DMS 273 treated with DMSO at 0.1 percent for 48 hours (cell line): Measurements from ENCODE around the gene TXNDC17.
"Not testable (repeated sequence)": the region's sequence is repeated elsewhere in the genome, so short reads cannot be mapped to it uniquely, and the experiment has no call there.

Experiments
- DNase-seq: peaks from one replicate; lab custom pipeline; 2025; lab: John Stamatoyannopoulos, UW

The TXNDC17 gene

GRCh38 chr17:6661464-6661848 is 20.6 kb downstream of the TXNDC17 start:
- DNase-seq = no peak

GRCh38 chr17:6663200-6663599 is 22.3 kb downstream of the TXNDC17 start:
- not testable (repeated sequence) for DNase-seq

GRCh38 chr17:6666077-6666521 is 25.2 kb downstream of the TXNDC17 start:
- no peak for DNase-seq

- no peak for DNase-seq
These were observed 25.7 kb downstream of the TXNDC17 start for GRCh38 chr17:6666557-6666956.

GRCh38 chr17:6667516-6667915 is 26.7 kb downstream of the TXNDC17 start:
- DNase-seq = no peak

GRCh38 chr17:6668219-6668618 is 27.4 kb downstream of the TXNDC17 start:
- DNase-seq = no peak

- no peak for DNase-seq
These were observed 28.0 kb downstream of the TXNDC17 start for GRCh38 chr17:6668727-6669425.

GRCh38 chr17:6669479-6670212 is 28.8 kb downstream of the TXNDC17 start:
- no peak for DNase-seq

GRCh38 chr17:6670571-6670970 is 29.7 kb downstream of the TXNDC17 start:
- DNase-seq = no peak

- DNase-seq = no peak
These were observed 30.1 kb downstream of the TXNDC17 start for GRCh38 chr17:6670999-6671398.

- DNase-seq = no peak
These were observed 30.6 kb downstream of the TXNDC17 start for GRCh38 chr17:6671431-6671830.

GRCh38 chr17:6674586-6674985 is 33.7 kb downstream of the TXNDC17 start:
- DNase-seq = no peak

GRCh38 chr17:6675201-6675825 is 34.5 kb downstream of the TXNDC17 start:
- DNase-seq = no peak

- DNase-seq = no peak
These were observed 35.9 kb downstream of the TXNDC17 start for GRCh38 chr17:6676802-6677157.

- no peak for DNase-seq
These were observed 36.4 kb downstream of the TXNDC17 start for GRCh38 chr17:6677158-6677831.

- no peak for DNase-seq
These were observed 37.1 kb downstream of the TXNDC17 start for GRCh38 chr17:6677946-6678345.

- DNase-seq = no peak
These were observed 38.4 kb downstream of the TXNDC17 start for GRCh38 chr17:6679241-6679640.

- DNase-seq = no peak
These were observed 40.3 kb downstream of the TXNDC17 start for GRCh38 chr17:6681176-6681575.

- no peak for DNase-seq
These were observed 40.8 kb downstream of the TXNDC17 start for GRCh38 chr17:6681671-6682070.

GRCh38 chr17:6682339-6682738 is 41.5 kb downstream of the TXNDC17 start:
- no peak for DNase-seq

- DNase-seq = no peak
These were observed 42.3 kb downstream of the TXNDC17 start for GRCh38 chr17:6683081-6683684.
